HG02840 (cell line): ENCODE data around the gene LRRC19.

Experiments used
- ATAC-seq: cut with Tn5 transposase; IDR thresholded peaks from one replicate; pipeline ENCODE4 v1.9.1; 2021; ENCODE audit warnings: mild to moderate bottlenecking, moderate library complexity, moderate number of reproducible peaks; ENCODE audit not compliant: unreplicated experiment, low FRiP score

Gene LRRC19

GRCh38 chr9:27005491-27005890, at the start of gene LRRC19:
TSS of gene LRRC19 (minus strand) at chr9:27005672. CDS start at chr9:26999694, 5,978 bp downstream.
- no peak for ATAC-seq

DNA sequence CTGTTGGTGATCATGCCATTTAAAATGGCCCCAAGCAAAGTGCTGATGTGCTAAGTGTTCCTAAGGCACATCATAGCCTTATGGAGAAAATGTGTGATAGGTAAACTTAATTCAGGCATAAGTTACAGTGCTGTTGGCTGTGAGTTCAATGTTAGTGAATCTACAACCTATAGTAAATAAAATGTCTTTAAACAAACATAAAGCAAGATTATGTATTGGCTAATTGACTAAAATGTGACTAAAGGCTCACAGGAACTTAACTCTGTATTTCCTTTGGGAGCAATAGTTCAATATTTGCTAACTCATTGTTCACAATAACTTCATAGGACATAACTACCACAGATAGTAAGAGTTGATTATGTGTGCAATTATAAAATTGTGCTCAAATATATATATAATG, 49.4 kb upstream of the LRRC19 start:
- ATAC-seq = no peak

DNA sequence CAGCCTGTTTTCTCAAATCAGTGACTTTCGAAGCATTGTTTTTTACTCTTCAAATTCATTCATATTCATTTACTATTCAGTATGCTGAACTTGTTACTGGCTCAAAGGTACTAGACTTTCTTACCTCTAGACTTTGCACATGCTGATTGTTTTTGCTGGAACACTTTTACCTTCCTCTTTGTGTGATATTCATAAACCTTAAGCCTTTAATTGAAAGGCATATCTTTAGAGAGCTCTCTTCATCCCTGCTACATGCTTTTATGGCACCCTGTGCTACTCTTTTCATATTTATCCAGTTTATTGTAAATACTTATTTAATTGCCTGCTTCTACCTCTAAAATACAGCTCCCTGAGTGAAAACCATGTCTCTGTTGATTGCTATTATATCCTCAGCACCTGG, 48.7 kb upstream of the LRRC19 start:
- no peak for ATAC-seq

DNA sequence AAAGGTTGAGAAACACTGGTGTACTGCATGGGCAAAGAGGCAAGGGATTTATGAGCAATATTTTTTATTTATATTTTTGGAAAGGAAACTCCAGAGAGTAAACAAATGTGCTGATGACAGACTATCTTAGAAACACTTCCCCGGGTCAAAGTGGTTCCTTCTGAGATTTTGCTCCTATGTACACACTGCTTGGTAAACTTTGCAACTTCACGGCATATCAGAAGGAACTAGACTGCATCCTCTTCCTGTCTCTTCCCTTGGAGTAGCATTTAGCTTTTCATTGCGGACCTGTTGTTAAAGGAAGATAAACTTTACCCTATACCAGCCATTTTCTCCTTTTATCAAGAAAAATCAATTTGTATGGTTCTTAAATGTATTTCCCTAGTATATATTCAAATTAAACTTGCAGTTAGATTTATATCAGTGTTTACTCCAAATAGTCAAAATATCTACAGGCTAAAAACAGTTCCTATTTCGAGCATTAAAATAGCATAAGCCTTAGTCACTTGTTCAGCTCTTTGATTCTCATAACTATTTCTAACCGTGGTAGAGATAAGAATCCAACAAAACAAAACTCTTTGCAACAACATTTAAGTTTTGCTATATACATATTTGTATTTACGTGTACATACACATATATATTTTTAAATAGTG, 48.0 kb upstream of the LRRC19 start:
- ATAC-seq = no peak

DNA sequence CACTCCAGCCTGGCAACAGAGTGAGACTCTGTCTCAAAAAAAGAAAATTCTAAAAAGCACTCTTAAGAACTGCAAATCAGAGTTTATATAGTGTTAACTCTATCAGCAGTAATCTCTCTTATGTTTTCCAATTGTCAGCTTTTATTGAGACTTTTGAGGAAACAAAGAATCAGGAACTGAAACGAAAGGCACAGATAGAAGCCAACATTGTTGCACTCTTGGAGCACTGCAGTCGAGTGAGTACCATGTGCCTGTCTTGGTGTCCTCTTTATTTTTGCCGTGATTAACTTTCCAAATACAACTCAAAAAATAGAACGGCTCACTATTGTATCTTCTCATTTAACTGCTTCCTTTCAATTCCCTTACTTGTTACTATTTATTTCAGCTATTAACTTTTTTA, 41.7 kb upstream of the LRRC19 start:
- no peak for ATAC-seq

GRCh38 chr9:27043176-27043575, 37.7 kb upstream of the LRRC19 start:
- ATAC-seq = no peak

DNA sequence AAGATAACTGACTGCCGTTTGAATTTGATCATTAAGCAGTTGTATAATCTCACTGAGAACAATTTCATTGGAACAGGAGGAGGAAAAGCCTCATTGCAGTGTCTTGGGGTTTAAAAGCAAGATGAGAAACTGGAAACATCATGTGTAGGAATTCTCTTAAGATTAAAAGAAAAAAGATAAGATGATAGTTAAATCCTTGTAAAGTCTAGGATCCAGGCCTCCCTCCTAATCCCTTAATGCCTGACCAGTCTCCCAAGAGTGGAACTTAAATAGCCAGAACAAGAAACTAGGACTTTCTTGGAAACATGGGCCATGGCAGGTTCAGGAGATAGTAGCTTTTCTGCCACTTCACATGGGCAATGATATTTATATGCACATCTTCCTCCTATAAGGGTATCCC, 37.0 kb upstream of the LRRC19 start:
- ATAC-seq = no peak

DNA sequence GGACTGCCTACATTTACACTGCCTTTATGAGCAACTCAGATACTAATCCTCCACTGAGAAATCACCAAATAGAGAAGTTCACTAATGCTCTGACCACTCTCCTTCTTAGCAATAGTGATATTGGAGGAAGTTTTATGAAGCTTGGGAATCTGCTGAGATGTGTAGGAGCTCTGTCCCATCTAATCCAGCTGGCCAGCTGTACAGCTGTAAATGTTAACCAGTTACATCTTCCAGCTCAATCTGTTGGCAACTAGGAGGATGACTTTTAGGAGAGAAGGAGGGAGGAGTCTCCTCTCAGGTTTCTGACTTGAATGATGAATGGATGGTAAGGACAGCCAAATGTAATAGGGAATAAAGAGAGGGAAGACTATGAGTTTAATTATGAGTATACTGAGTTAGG, 36.3 kb upstream of the LRRC19 start:
- no peak for ATAC-seq

DNA sequence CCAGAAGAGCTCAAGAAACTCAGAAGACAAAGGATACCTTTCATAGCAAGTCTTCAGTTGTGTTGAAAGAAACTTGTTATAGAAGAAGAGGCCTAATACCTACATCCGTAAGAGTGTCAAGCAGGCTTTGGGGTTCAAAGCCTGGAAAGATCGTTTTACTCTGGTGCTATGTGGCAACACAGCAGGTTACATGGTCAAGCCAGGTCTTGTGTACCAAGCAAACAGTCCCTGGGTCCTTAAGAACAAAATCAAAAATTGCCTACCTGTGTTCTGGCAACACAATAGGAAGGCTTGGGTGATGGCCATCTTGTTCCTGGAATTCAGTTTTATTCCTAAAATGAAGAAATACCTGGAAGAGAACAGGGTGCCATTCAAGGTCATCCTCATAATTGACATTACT, 32.0 kb upstream of the LRRC19 start:
- no peak for ATAC-seq

DNA sequence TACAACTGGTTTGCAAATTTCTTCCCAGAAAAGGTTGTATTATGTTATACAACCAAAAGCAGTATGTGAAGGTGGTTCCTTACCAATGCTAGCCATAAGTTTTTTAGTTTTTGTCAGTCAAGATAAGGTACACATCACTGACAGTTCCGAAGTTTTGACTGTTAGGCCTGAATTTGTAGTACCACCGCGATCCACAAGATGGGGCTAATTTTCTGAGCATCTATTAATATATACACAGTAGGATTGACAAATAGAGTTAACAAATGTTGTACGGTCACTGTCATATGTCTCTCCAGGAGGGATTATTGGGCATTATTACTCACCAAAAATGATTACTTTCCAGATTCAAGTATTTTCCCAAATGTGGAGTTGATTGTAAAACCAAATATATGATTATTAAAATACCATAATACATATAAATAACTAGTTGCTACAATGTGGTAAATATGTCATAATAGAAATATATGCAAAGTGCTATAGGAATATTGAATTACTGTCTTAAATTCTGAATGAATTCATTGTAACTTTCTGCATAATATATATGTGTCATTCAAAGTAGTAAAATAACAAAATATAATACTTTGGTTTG, 28.4 kb upstream of the LRRC19 start:
- no peak for ATAC-seq

- ATAC-seq = no peak
Measured at GRCh38 chr9:27029186-27029585, 23.7 kb upstream of the LRRC19 start.

DNA sequence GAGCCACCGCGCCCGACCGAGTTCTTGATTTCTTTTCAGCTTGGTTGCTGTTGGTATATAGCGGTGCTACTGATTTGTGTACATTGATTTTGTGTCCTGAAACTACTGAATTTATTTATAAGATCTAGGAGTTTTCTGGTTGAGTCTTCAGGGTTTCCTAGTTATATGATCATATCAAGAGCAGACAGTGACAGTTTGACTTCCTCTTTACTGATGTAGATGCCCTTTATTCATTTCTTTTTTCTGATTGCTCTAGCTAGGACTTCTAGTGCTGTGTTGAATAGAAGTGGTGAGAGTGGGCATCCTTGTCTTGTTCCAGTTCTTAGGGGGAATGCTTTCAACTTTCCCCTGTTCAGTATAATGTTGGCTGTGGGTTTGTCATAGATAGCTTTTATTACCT, 17.4 kb upstream of the LRRC19 start:
- ATAC-seq = no peak

DNA sequence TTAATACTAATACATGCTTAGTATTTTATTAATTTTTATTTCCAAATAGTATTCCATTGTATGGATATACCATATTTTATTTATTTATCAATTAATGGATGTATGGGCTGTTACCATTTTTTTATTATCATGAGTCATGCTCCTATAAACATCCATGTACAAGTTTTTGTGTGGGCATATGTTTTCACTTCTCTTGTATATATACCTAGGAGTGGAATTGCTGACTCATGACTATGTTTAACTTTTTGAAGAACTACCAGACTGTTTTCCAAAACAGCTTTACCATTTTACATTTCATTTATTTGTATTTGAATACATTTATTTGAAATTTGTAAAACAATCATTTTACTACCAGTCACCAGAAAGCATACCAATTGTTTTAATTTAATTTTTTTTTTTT, 14.1 kb upstream of the LRRC19 start:
- ATAC-seq = no peak

DNA sequence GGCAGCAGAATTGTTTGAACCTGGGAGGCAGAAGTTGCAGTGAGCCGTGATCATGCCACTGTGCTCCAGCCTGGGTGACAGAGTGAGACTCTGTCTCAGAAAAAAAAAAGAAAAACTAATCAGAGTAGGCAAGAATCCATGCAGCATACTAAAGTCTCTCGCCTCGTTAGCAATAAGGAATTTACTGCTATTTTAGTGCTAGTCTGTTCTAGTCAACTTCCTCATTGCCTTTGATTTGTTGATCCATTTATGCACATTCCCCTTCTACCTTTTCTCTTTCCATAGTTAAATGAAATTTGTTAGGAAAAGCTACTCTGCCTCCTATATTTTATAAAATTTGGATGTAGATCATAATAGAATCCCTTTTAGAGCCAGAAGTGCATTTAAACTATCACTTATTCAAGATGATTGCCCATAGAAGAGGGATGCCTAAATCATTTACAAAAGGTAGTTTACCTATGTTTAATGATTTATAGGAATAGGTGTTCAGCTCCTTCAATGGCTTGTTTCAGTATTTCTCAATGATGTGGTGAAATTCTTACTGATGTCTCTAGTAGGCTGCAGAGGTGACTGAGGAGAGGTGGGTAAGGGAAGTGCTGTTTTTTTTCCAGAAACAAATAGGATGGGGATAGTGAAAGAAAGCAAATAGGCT, 1.9 kb downstream of the LRRC19 start:
- ATAC-seq = no peak

GRCh38 chr9:26995810-26996209, 9.7 kb downstream of the LRRC19 start:
- no peak for ATAC-seq

- ATAC-seq = no peak
Measured at GRCh38 chr9:26983340-26983739, 22.1 kb downstream of the LRRC19 start.

- ATAC-seq = no peak
Measured at GRCh38 chr9:26975728-26976707, 29.5 kb downstream of the LRRC19 start.

GRCh38 chr9:26974927-26975326, 30.5 kb downstream of the LRRC19 start:
- ATAC-seq = no peak

GRCh38 chr9:26973989-26974388, 31.5 kb downstream of the LRRC19 start:
- no peak for ATAC-seq

- ATAC-seq = no peak
Measured at GRCh38 chr9:26971721-26972120, 33.8 kb downstream of the LRRC19 start.

DNA sequence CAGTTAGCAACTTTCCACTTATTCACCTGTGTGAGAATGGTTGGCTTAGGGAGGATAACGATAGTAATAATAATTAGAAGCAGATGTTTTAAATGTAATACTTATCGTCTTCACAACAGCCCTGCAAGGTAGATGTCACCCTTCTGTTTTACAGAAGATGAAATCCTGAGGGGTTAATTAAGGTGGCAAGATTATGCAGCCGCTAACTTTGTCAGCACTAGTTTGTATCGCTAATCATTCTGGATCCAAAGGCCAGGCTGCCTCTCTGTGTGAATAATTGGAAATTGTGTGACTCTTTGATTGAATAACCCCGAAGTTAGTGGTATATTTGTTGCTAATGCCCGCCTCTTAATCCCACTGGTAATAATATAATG, 48.6 kb downstream of the LRRC19 start:
- ATAC-seq = no peak
